ENCODE measurements around the gene DENND4C. TPM values are rescaled to one million over a fixed set of nuclear protein-coding genes. Genes with fewer than 3 reads are reported as not detected.

Gene DENND4C
- polyA plus RNA-seq, 2 of the 4 experiments (the other 2 are of a cell fraction): 17.4 to 44.1 TPM

DNA sequence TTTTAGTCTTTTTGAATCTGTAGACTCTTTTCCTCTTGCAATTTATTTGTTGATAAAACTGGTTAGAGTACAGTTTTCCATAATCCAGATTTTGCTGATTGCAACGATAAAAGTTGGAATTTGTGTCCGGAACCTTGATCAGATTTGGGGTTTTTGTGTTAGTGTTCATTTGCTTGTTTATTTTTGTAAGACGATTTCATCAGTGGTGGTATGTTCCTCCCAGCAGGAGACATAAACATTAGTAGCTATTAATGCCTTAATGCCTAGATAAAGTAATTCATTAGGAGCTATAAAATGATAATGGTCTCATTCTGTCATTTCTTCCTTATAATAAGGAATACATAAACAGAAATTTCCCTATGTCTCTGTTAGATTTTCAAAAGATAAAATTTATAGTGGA is 128.2 kb downstream of the DENND4C start:
- DNase-seq (ENCODE audit: low read depth in 1 of 2, low spot score in 1 of 2): no peak
- no peak overlapping the region for H3K27ac ChIP-seq
- H3K4me2 ChIP-seq: no peak overlapping the region
- no peak for FAIRE-seq
- ATAC-seq: no peak
- H3K9me3 ChIP-seq: no peaks in the 10 kb centered on the region
- TF ChIP-seq MYC (IDR thresholded peaks at IDR 0.05; ENCODE audit: borderline replicate concordance, low read length): no peak
- TF ChIP-seq JUNB (IDR thresholded peaks at IDR 0.05): no peak
- no peak for TF ChIP-seq BHLHE40 (IDR thresholded peaks at IDR 0.05; ENCODE audit: low read depth, low read length)
- no peak for TF ChIP-seq EHF (CRISPR knock-in tag; IDR thresholded peaks at IDR 0.05)
- TF ChIP-seq HDAC2 (IDR thresholded peaks at IDR 0.05): no peak
- 81% methylated on average over 3 of the region's 3 CpGs for WGBS (ENCODE audit: missing lambda C conversion rate)
- no peak overlapping the region for H3K4me3 ChIP-seq
- POLR2A ChIA-PET: no interaction called here
- CTCF ChIA-PET: interaction anchor here (1.0 kb wide), 1 partner anchor 18 kb away, joined by 3 read pairs; no protein-coding TSS in a partner anchor
- H3K4me1 ChIP-seq: no peaks in the 10 kb centered on the region

- H3K4me2 ChIP-seq: no peak overlapping the region
- no peak for DNase-seq (ENCODE audit: low read depth in 1 of 2, low spot score in 1 of 2)
- H3K4me1 ChIP-seq: peaks cover 4% of the 10 kb centered on the region; the same call in 2 of the 3 replicates
- no peak overlapping the region for H3K27ac ChIP-seq
- WGBS (ENCODE audit: missing lambda C conversion rate): 99% methylated on average over 2 of the region's 2 CpGs
- no peak for FAIRE-seq
- no peaks in the 10 kb centered on the region for H3K9me3 ChIP-seq
- POLR2A ChIA-PET: interaction anchor here (0.6 kb wide), 1 partner anchor 11 kb away, joined by 3 read pairs; the partner anchor contains the start of gene RPS6
- no peak for TF ChIP-seq CHD2 (IDR thresholded peaks at IDR 0.05; ENCODE audit: low read length, partially characterized antibody)
- TF ChIP-seq MAFK (IDR thresholded peaks at IDR 0.05; ENCODE audit: partially characterized antibody): no peak
- no peak for TF ChIP-seq ZFP36 (IDR thresholded peaks at IDR 0.05; ENCODE audit: borderline replicate concordance, partially characterized antibody)
- no peak for TF ChIP-seq ZNF302 (CRISPR knock-in tag; IDR thresholded peaks at IDR 0.05)
- TF ChIP-seq CBX8 (IDR thresholded peaks at IDR 0.05): no peak
- TF ChIP-seq NFE2L2 (conservative IDR thresholded peaks at IDR 0.05; ENCODE audit: low read length): no peak
- TF ChIP-seq, protein P1, sequence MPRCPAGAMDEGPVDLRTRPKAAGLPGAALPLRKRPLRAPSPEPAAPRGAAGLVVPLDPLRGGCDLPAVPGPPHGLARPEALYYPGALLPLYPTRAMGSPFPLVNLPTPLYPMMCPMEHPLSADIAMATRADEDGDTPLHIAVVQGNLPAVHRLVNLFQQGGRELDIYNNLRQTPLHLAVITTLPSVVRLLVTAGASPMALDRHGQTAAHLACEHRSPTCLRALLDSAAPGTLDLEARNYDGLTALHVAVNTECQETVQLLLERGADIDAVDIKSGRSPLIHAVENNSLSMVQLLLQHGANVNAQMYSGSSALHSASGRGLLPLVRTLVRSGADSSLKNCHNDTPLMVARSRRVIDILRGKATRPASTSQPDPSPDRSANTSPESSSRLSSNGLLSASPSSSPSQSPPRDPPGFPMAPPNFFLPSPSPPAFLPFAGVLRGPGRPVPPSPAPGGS (IDR thresholded peaks at IDR 0.05): no peak
- TF ChIP-seq SREBF2 (IDR thresholded peaks at IDR 0.05): no peak
- TF ChIP-seq RFX5 (IDR thresholded peaks at IDR 0.05): no peak
- TF ChIP-seq RAD21 (conservative IDR thresholded peaks at IDR 0.05 in 1 of 2, IDR thresholded peaks at IDR 0.05 in 1 of 2): no peak
- TF ChIP-seq RCOR1 (IDR thresholded peaks at IDR 0.05; ENCODE audit: low read depth, low read length): no peak
- TF ChIP-seq USF2 (IDR thresholded peaks at IDR 0.05): no peak
- TF ChIP-seq SMC3 (IDR thresholded peaks at IDR 0.05): no peak
- TF ChIP-seq JUN (IDR thresholded peaks at IDR 0.05): no peak
- TF ChIP-seq HMGXB4 (CRISPR knock-in tag; IDR thresholded peaks at IDR 0.05; ENCODE audit: borderline replicate concordance): no peak
- TF ChIP-seq ZC3H11A (IDR thresholded peaks at IDR 0.05): no peak
- TF ChIP-seq EP300 (IDR thresholded peaks at IDR 0.05): no peak
- no peak for TF ChIP-seq RNF2 (IDR thresholded peaks at IDR 0.05; ENCODE audit: borderline replicate concordance, low read depth)
- H3K4me3 ChIP-seq: no peak overlapping the region
- CTCF ChIA-PET: no interaction called here
- no peak for ATAC-seq
These were observed 138.6 kb downstream of the DENND4C start for GRCh38 chr9:19369107-19369506.
